Activated naive CD4-positive, alpha-beta T cell treated with anti-CD3 and anti-CD28 coated beads, Interleukin-2, amount 50 U/mL, for 72 hours (primary cell): ENCODE measurements around the gene CLEC18B. TPM values are rescaled to one million over a fixed set of nuclear protein-coding genes. Genes with fewer than 3 reads are reported as not detected.
"Not testable (repeated sequence)": the region's sequence is repeated elsewhere in the genome, so short reads cannot be mapped to it uniquely, and the experiment has no call there.

ENCODE experiments used
- ATAC-seq, 2 donors: fragments of 150-1000 bp; cut with Tn5 transposase; 2 replicates each; pipeline ENCODE4 v1.10.0; 2021; ENCODE audit warnings: mild to moderate bottlenecking in 2 of 2, moderate library complexity in 2 of 2
- DNase-seq, 2 donors: peaks; one replicate each; pipeline ENCODE4 v3.0.0; 2021 to 2022; ENCODE audit warnings: low spot score in 2 of 2
- H3K27ac Mint-ChIP-seq, 2 donors: one replicate each; pipeline ENCODE4 v1.8.0; 2022; ENCODE audit warnings: mild to moderate bottlenecking in 2 of 2, mixed read lengths in 2 of 2
- H3K36me3 Mint-ChIP-seq, 2 donors: one replicate each; pipeline ENCODE4 v1.8.0; 2022; ENCODE audit warnings: mixed read lengths in 2 of 2
- H3K9me3 Mint-ChIP-seq, 2 donors: one replicate each; pipeline ENCODE4 v1.8.0; 2022; ENCODE audit warnings: mixed read lengths in 2 of 2
- total RNA-seq, 2 donors: library from RNA; stranded (reverse); gene quantifications; one replicate each; pipeline ENCODE4 v1.2.3, GENCODE V29; 2022

CLEC18B gene
- total RNA-seq, 2 donors from 2014 or later, result 0.49 TPM; not detected in 1

DNA sequence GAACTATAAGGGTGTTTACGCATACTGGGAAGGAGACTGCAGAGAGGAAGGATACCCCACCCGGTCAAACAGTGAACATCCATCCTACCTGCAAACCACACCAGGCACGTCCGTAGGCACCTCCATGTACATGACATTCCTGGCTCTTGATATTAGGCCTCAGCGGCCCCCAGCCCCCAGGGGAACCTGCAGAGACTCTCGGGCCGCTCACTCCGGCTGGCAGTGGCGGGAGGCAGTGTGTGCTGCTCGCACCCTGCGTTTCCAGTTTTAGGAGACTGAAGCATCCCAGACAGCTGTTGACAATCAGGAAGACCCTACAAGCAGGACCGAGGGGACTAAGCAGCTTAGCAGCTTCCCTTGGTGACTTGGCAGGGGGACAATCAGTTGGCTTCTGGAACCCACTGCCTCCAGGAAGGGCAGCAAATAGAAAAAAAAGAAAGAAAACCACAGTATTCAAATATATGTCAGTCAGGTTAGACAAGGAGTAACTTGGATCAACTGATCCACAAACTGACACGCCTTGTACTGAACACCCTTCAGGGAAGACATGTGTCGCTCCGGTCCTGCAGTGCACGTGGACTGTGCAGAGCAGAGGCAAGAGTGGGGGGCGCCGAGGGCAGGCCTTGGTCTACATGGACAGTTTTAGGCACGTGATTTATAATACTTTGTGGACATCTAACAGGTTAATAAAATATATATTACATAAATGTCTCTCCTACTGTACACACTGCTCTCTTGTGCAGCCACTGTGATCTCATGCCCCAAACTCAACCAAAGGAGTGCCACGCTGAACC is 29.9 kb upstream of the CLEC18B start:
- H3K27ac Mint-ChIP-seq, result peak overlapping the region in 1 of 2 donors; percentile 64
- DNase-seq, result no peak
- ATAC-seq, result no peak
- H3K9me3 Mint-ChIP-seq, result no peaks in the 10 kb centered on the region
- peaks cover 11 to 14% of the 10 kb centered on the region in 2 donors for H3K36me3 Mint-ChIP-seq

DNA sequence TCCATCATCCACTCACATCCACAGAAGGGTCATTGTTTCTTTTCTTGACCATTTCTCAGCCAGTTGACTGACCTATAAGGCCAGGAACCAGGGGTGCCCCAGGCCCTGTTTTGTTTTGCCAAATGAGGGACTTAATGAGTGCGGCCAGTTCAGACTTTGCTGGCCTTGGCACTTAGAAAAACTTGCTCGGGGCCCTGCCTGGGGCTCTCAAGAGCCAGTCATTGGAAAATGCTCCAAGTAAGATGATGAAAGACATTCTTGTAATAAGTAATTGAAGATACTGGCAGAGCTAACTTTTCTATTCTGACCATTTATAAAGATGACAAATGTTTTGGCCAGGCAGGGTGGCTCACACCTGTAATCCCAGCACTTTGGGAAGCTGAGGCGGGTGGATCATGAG is 29.0 kb upstream of the CLEC18B start:
- DNase-seq (no peak), ATAC-seq (no peak)
- Mint-ChIP-seq H3K9me3 (no peaks in the 10 kb centered on the region), H3K27ac (peak overlapping the region; percentile 30 to 44), H3K36me3 (peaks cover 4 to 14% of the 10 kb centered on the region in 2 donors)

- DNase-seq, result no peak
- ATAC-seq, result peak in 1 of 2 donors; percentile 11
- H3K27ac Mint-ChIP-seq, result peak overlapping the region in 1 of 2 donors; percentile 30
- H3K9me3 Mint-ChIP-seq, result no peaks in the 10 kb centered on the region
- peaks cover 4 to 14% of the 10 kb centered on the region in 2 donors for H3K36me3 Mint-ChIP-seq
Measured at GRCh38 chr16:74449470-74449869, 28.2 kb upstream of the CLEC18B start.

DNA sequence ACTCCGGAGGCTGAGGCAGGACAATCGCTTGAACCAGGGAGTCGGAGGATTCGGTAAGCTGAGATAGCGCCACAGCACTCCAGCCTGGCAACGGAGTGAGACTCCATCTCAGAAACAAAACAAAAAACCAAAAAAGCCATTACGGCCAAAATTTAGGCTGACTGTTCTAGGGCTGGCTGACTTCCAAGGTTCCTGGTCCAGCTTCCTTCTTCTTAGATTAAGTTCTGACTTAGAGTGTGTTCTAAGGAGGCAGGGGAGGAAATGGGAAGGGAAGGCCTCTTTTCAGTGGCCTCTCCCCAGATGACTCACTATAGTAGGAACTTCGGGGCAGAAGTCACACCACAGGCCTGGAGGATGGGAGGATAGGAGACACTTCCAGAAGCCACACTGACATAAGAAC is 27.7 kb upstream of the CLEC18B start:
- Mint-ChIP-seq H3K36me3 (peaks cover 4 to 14% of the 10 kb centered on the region in 2 donors), H3K9me3 (no peaks in the 10 kb centered on the region), H3K27ac (no peak overlapping the region)
- ATAC-seq, result no peak
- DNase-seq, result no peak

GRCh38 chr16:74447578-74447977 is 26.3 kb upstream of the CLEC18B start:
- no peak for ATAC-seq
- Mint-ChIP-seq H3K27ac (peak overlapping the region in 1 of 2 donors; percentile 87), H3K9me3 (no peaks in the 10 kb centered on the region), H3K36me3 (peaks cover 4 to 8% of the 10 kb centered on the region in 2 donors)
- no peak for DNase-seq

DNA sequence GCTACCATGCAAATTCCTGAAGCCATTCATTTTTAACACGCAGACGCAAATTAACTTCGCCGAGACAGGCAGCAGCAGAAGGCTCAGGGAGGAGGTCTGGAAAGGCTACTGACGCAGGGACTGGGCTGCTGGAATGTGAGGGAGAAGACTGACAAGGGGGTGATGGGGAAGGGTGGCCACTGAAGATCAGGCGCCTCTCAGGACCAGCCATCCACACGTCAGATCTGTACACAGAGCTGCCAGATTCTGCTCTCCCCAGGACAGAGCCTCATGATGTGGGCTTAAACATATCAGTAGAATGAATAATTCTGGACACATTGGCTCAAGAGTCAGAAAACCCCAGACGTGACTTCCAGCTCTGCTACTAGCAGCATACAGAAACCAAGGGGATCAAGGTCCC is 25.6 kb upstream of the CLEC18B start:
- DNase-seq (no peak), ATAC-seq (no peak)
- Mint-ChIP-seq H3K36me3 (peaks cover 0 to 10% of the 10 kb centered on the region in 2 donors), H3K9me3 (no peaks in the 10 kb centered on the region), H3K27ac (peak overlapping the region in 1 of 2 donors; percentile 26)

- not testable (repeated sequence) for H3K9me3 Mint-ChIP-seq, H3K36me3 Mint-ChIP-seq, DNase-seq, ATAC-seq, H3K27ac Mint-ChIP-seq
Measured at GRCh38 chr16:74443624-74444346, 22.5 kb upstream of the CLEC18B start.

- DNase-seq, result no peak
- H3K9me3 Mint-ChIP-seq, result peaks cover 0 to 4% of the 10 kb centered on the region in 2 donors
- no peak for ATAC-seq
- no peak overlapping the region for H3K27ac Mint-ChIP-seq
- H3K36me3 Mint-ChIP-seq, result peaks cover 0 to 5% of the 10 kb centered on the region in 2 donors
Measured at GRCh38 chr16:74439685-74440084, 18.4 kb upstream of the CLEC18B start.

DNA sequence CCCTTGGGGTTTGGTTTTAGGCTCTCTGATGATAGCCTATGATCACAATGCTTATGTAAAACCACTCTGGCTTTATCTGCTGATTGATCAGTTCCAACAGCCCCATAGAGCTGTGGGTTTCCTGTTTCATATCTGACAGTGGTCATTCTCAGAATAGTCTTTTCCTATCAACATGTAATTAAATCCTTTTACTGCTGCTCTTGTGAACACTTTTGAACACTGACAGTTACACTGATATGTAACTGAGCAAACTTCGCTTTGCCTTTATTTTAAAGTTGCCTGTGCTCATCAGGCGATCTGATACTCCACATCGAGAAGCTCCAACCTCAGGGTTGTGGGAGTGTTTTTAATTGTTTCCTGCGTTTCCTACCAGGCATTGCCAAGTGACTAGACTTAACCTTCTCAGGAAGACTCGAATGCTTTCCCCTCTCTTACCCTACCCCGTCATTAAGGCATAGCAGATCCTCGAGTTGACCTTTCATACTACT is 17.3 kb upstream of the CLEC18B start:
- peaks cover 0 to 4% of the 10 kb centered on the region in 2 donors for H3K9me3 Mint-ChIP-seq
- ATAC-seq (peak; percentile 65 to 75), DNase-seq (no peak)
- H3K36me3 Mint-ChIP-seq, result peaks cover 0 to 5% of the 10 kb centered on the region in 2 donors
- H3K27ac Mint-ChIP-seq, result peak overlapping the region; percentile 41 to 84

DNA sequence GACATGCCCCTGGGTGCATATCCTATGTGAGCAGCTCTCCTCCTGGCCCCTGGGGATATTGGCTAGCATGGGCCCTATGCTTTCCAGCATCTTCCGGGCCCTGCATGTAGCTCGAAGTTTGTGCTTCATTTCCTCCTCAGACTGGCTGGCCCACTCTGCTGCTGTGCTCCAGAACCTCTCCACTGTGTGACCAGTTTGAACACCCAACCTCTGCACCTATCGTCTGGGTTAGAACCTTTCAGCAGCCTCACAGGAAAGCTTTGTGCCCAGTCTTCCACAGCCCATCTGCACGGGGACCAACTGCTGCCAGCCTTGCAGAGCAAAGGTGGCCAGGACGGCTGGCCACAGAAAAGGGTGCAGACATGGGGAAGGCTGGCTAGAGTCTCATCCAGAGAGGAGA is 10.2 kb upstream of the CLEC18B start:
- H3K9me3 Mint-ChIP-seq, result peaks cover 0 to 4% of the 10 kb centered on the region in 2 donors
- peak overlapping the region in 1 of 2 donors; percentile 65 for H3K27ac Mint-ChIP-seq
- DNase-seq (no peak), ATAC-seq (no peak)
- H3K36me3 Mint-ChIP-seq, result no peaks in the 10 kb centered on the region

- H3K27ac Mint-ChIP-seq, H3K9me3 Mint-ChIP-seq, H3K36me3 Mint-ChIP-seq: not testable (repeated sequence)
- peak in 1 of 2 donors; percentile 39 for DNase-seq
- ATAC-seq, result peak; percentile 75 to 87
Measured at GRCh38 chr16:74430036-74430712, 8.9 kb upstream of the CLEC18B start.

DNA sequence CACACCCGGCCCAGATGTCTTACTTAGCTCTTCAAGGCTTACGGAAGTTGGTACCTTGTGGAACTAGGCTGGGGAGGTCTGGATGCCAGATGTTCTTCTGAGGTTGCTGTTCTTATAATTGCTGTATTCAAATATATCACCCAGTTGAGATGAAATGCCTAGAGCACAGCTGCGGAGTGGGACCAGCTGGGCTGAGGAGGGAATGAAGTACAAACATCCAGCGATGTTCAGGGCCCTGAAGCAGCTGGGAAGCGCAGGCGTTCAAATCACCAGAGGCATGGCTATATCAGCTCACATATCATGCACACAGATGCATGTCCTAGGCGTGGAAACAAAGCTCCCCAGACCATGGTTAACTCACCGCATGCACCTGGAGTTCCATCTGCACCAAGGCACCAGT is 7.2 kb upstream of the CLEC18B start:
- H3K36me3 Mint-ChIP-seq, DNase-seq, ATAC-seq, H3K27ac Mint-ChIP-seq, H3K9me3 Mint-ChIP-seq: not testable (repeated sequence)

DNA sequence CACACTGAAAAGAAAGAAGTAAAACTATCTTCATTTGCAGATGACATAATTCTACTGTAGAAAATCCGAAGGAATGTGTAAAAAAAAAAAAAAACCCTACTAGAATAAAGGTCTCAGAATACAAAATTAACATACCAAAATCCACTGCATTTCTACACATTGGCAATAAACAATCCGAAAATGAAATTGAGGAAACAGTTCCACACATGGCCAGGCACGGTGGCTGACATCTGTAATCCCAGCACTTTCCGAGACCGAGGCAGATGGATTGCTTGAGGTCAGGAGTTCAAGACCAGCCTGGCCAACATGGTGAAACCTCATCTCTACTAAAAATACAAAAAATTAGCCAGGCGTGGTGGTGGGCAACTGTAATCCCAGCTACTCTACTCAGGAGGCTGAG is 4.5 kb upstream of the CLEC18B start:
- H3K27ac Mint-ChIP-seq, ATAC-seq, DNase-seq, H3K9me3 Mint-ChIP-seq, H3K36me3 Mint-ChIP-seq: not testable (repeated sequence)

DNA sequence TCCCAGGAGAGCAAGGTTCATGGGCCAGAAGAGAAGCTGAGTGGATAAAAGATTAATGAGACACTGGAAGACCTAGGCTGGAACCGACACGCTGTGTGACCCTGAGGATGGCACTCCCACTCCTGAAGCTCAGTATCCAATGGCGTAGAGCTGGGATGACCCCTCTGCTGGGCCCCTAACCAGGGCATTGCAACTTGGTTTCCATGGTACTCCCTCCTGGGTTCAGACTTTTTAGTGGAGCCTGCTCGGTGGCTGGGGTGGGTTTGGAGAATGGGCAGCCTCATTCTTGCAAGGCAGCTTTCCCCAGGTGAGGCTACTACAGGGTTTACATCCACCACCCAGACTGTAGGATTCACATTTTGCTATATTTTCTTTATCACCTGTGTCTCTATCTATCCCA is 2.4 kb upstream of the CLEC18B start:
- not testable (repeated sequence) for H3K9me3 Mint-ChIP-seq, ATAC-seq, H3K27ac Mint-ChIP-seq, H3K36me3 Mint-ChIP-seq, DNase-seq

GRCh38 chr16:74422086-74422485 is 808 bp upstream of the CLEC18B start:
- H3K36me3 Mint-ChIP-seq, H3K27ac Mint-ChIP-seq, ATAC-seq, DNase-seq, H3K9me3 Mint-ChIP-seq: not testable (repeated sequence)

DNA sequence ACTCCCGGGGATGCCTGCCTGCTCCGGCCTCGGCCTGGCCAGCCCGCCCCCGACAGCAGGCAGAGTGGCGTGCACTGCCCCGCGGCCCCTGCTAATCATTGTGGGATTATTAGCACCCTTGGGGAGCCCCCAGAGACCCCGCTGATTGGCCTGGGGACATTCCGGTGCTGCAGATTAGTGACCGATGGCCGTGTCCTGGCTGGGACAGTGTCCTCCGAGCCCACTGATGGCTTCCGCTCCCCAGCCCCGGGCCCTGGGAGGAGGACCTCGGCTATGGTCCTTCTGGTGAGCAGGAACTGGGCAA is 156 bp upstream of the CLEC18B start:
- DNase-seq, ATAC-seq, H3K9me3 Mint-ChIP-seq, H3K27ac Mint-ChIP-seq, H3K36me3 Mint-ChIP-seq: not testable (repeated sequence)

DNA sequence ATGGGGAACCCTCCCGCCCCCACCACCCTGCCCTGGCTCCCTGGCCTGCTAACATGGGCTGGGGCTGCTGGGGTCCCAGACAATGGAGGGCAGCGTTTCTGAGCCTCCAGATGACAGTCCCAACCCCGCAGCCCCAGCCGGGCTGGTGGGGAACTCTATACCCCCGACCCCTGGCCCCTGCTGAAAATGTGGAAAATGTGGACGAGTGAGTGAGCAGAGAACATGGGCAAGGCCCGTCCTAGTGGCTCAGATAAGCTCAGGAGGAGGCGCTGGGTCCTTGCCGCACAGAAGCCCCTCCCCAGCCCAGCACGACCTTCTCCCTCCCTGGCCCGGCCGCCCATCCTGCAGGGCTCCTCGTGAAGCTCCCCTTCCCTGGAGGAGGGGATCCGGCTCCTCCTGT is 1.5 kb downstream of the CLEC18B start:
- not testable (repeated sequence) for H3K36me3 Mint-ChIP-seq

More for the DNA sequence above, 1.5 kb downstream of the CLEC18B start:
- DNase-seq, ATAC-seq, H3K27ac Mint-ChIP-seq, H3K9me3 Mint-ChIP-seq: not testable (repeated sequence)
